Measurements from ENCODE around the gene DNAH12. TPM values are rescaled to one million over a fixed set of nuclear protein-coding genes. Genes with fewer than 3 reads are reported as not detected.

DNAH12 gene
- total and polyA plus RNA-seq, 2 of the 13 experiments (the other 11 are each of a cell fraction or from before 2014, with no cell fraction given) = 0.11 TPM

DNA sequence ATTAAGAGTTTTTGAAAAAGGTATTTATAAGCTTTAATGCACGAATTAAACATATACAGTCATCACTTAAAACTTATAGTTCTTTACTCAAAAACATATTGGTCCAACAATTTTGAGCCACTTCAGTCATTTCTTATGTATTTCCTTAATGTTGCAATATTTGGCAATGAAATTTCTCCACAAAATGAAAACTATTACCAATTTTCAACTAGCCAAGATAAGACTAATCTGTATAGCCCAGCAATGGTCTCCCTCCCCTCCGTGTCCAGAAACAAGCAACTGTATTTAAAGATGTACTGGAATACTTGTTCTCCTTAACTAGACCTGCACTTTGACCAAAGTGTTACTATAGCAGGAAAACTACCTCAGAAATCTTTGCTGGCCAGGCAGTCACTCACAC, 43.8 kb upstream of the DNAH12 start (continued):
- TF ChIP-seq, protein P1, sequence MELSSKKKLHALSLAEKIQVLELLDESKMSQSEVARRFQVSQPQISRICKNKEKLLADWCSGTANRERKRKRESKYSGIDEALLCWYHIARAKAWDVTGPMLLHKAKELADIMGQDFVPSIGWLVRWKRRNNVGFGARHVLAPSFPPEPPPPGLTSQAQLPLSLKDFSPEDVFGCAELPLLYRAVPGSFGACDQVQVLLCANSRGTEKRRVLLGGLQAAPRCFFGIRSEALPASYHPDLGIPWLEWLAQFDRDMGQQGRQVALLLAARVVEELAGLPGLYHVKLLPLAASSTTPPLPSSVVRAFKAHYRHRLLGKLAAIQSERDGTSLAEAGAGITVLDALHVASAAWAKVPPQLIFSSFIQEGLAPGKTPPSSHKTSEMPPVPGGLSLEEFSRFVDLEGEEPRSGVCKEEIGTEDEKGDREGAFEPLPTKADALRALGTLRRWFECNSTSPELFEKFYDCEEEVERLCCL (CRISPR knock-in tag; IDR thresholded peaks at IDR 0.05; ENCODE audit: borderline replicate concordance) = no peak
- no peak for TF ChIP-seq SRY (CRISPR knock-in tag; IDR thresholded peaks at IDR 0.05)

DNA sequence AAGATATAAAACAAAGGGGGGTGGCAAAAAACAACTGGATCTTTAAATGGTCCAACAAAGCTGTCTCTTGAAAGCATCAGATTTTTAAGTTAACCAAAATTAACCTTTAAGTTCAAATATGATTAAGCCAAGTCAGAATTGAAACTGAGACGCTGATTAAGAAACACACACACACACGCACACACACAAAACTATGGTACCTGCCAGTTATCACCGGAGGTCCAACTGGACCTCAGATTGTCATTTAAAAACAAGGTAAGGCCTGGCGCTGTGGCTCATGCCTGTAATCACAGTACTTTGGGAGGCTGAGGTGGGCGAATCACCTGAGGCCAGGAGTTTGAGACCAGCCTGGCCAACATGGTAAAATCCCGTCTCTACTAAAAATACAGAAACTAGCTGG, 42.6 kb upstream of the DNAH12 start:
- H3K27ac ChIP-seq (ENCODE audit: extremely low read length, insufficient read depth, low read length) = no peak overlapping the region
- no peak overlapping the region for H3K4me2 ChIP-seq (ENCODE audit: low read depth, low read length)
- peaks cover 93% of the 10 kb centered on the region for H3K79me2 ChIP-seq (ENCODE audit: insufficient read depth, low read length)
- no peak overlapping the region for H3K9ac ChIP-seq (ENCODE audit: insufficient read depth, low read depth, low read length)
- in situ Hi-C loops (cut with HindIII; ENCODE audit: extremely low pct_ligation_motif_present, low pct_unique_long_range_greater_than_20kb) = no loop called here
- ATAC-seq (no peak), DNase-seq (ENCODE audit: low spot score) (no peak), FAIRE-seq (no peak)
- intact Hi-C loops (cut with micrococcal nuclease; ENCODE audit: unreplicated experiment) = no loop called here
- no TSS peak for BruUV-seq (replicated peaks)
- peaks cover 15% of the 10 kb centered on the region; the same call in 1 of the 2 replicates for H3K4me1 ChIP-seq (ENCODE audit: insufficient read depth, low read length)
- H3K27me3 ChIP-seq (ENCODE audit: control insufficient read depth in 1 of 2, insufficient read depth in 2 of 2, low read length in 2 of 2) = no peaks in the 10 kb centered on the region
- H3K4me3 ChIP-seq (replicated peaks in 1 of 3; ENCODE audit: insufficient read depth in 1 of 3, low read depth in 2 of 3, low read length in 3 of 3) = no peak overlapping the region
- peaks cover 7 to 39% of the 10 kb centered on the region in 2 experiments for H3K36me3 ChIP-seq (replicated peaks in 1 of 2; ENCODE audit: control insufficient read depth in 1 of 2, insufficient read depth in 2 of 2, low read length in 2 of 2)
- 80% methylated on average over 6 of the region's 6 CpGs for WGBS (ENCODE audit: low lambda C conversion rate)
- ChIA-PET CTCF (ENCODE audit: low intra/inter-chr PET ratio, low total read pairs) (no interaction called here), POLR2A (no interaction called here)
- H4K20me1 ChIP-seq (ENCODE audit: insufficient read depth, low read length) = peaks cover 80% of the 10 kb centered on the region
- H2AFZ ChIP-seq (ENCODE audit: low read length) = no peak overlapping the region
- H3K9me3 ChIP-seq (ENCODE audit: low read length) = no peaks in the 10 kb centered on the region
- TF ChIP-seq PHF21A (CRISPR knock-in tag; IDR thresholded peaks at IDR 0.05) = no peak
- TF ChIP-seq NFATC3 (CRISPR knock-in tag; IDR thresholded peaks at IDR 0.05) = no peak
- TF ChIP-seq ZNF260 (CRISPR knock-in tag; IDR thresholded peaks at IDR 0.05; ENCODE audit: borderline replicate concordance, low read depth) = no peak
- TF ChIP-seq, protein P2, sequence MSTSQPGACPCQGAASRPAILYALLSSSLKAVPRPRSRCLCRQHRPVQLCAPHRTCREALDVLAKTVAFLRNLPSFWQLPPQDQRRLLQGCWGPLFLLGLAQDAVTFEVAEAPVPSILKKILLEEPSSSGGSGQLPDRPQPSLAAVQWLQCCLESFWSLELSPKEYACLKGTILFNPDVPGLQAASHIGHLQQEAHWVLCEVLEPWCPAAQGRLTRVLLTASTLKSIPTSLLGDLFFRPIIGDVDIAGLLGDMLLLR (CRISPR knock-in tag; IDR thresholded peaks at IDR 0.05) = no peak
- no peak for TF ChIP-seq ZNF326 (CRISPR knock-in tag; IDR thresholded peaks at IDR 0.05; ENCODE audit: borderline replicate concordance)
- TF ChIP-seq ZNF180 (CRISPR knock-in tag; IDR thresholded peaks at IDR 0.05; ENCODE audit: borderline replicate concordance, low read depth) = no peak
- TF ChIP-seq, protein P3, sequence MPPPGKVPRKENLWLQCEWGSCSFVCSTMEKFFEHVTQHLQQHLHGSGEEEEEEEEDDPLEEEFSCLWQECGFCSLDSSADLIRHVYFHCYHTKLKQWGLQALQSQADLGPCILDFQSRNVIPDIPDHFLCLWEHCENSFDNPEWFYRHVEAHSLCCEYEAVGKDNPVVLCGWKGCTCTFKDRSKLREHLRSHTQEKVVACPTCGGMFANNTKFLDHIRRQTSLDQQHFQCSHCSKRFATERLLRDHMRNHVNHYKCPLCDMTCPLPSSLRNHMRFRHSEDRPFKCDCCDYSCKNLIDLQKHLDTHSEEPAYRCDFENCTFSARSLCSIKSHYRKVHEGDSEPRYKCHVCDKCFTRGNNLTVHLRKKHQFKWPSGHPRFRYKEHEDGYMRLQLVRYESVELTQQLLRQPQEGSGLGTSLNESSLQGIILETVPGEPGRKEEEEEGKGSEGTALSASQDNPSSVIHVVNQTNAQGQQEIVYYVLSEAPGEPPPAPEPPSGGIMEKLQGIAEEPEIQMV (CRISPR knock-in tag; IDR thresholded peaks at IDR 0.05; ENCODE audit: low read depth) = no peak
- no peak for TF ChIP-seq KDM6A (CRISPR knock-in tag; IDR thresholded peaks at IDR 0.05; ENCODE audit: low read depth)
- TF ChIP-seq ISL2 (CRISPR knock-in tag; IDR thresholded peaks at IDR 0.05) = no peak
- TF ChIP-seq, protein P4, sequence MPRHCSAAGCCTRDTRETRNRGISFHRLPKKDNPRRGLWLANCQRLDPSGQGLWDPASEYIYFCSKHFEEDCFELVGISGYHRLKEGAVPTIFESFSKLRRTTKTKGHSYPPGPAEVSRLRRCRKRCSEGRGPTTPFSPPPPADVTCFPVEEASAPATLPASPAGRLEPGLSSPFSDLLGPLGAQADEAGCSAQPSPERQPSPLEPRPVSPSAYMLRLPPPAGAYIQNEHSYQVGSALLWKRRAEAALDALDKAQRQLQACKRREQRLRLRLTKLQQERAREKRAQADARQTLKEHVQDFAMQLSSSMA (CRISPR knock-in tag; IDR thresholded peaks at IDR 0.05) = no peak
- TF ChIP-seq ZNF782 (CRISPR knock-in tag; IDR thresholded peaks at IDR 0.05; ENCODE audit: borderline replicate concordance) = no peak
- no peak for TF ChIP-seq TBP (CRISPR knock-in tag; IDR thresholded peaks at IDR 0.05)
- no peak for TF ChIP-seq ZNF225 (CRISPR knock-in tag; IDR thresholded peaks at IDR 0.05)
- no peak for TF ChIP-seq PITX1 (CRISPR knock-in tag; IDR thresholded peaks at IDR 0.05)
- TF ChIP-seq, protein P5, sequence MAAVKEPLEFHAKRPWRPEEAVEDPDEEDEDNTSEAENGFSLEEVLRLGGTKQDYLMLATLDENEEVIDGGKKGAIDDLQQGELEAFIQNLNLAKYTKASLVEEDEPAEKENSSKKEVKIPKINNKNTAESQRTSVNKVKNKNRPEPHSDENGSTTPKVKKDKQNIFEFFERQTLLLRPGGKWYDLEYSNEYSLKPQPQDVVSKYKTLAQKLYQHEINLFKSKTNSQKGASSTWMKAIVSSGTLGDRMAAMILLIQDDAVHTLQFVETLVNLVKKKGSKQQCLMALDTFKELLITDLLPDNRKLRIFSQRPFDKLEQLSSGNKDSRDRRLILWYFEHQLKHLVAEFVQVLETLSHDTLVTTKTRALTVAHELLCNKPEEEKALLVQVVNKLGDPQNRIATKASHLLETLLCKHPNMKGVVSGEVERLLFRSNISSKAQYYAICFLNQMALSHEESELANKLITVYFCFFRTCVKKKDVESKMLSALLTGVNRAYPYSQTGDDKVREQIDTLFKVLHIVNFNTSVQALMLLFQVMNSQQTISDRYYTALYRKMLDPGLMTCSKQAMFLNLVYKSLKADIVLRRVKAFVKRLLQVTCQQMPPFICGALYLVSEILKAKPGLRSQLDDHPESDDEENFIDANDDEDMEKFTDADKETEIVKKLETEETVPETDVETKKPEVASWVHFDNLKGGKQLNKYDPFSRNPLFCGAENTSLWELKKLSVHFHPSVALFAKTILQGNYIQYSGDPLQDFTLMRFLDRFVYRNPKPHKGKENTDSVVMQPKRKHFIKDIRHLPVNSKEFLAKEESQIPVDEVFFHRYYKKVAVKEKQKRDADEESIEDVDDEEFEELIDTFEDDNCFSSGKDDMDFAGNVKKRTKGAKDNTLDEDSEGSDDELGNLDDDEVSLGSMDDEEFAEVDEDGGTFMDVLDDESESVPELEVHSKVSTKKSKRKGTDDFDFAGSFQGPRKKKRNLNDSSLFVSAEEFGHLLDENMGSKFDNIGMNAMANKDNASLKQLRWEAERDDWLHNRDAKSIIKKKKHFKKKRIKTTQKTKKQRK (IDR thresholded peaks at IDR 0.05; ENCODE audit: low read length) = no peak

Data from HepG2 (cell line).